ENCODE results near the gene ZRANB3.

The ZRANB3 gene

GRCh38 chr2:135246711-135247270 lies 284.2 kb downstream of the ZRANB3 start:
- peak; percentile 68 for DNase-seq

GRCh38 chr2:135245071-135245470 lies 285.9 kb downstream of the ZRANB3 start:
- DNase-seq = no peak

- DNase-seq = no peak
Observed at GRCh38 chr2:135238651-135239050, 292.4 kb downstream of the ZRANB3 start.

GRCh38 chr2:135230150-135230549 lies 300.9 kb downstream of the ZRANB3 start:
- DNase-seq = no peak

GRCh38 chr2:135227386-135227785 lies 303.6 kb downstream of the ZRANB3 start:
- DNase-seq = no peak

- no peak for DNase-seq
Observed at GRCh38 chr2:135226961-135227360, 304.1 kb downstream of the ZRANB3 start.

GRCh38 chr2:135225781-135226180 lies 305.2 kb downstream of the ZRANB3 start:
- DNase-seq = no peak

GRCh38 chr2:135219226-135219625 lies 311.8 kb downstream of the ZRANB3 start:
- DNase-seq = no peak

- DNase-seq = no peak
Observed at GRCh38 chr2:135218426-135218825, 312.6 kb downstream of the ZRANB3 start.

- no peak for DNase-seq
Observed at GRCh38 chr2:135212757-135213156, 318.3 kb downstream of the ZRANB3 start.

- peak; percentile 64 for DNase-seq
Observed at GRCh38 chr2:135208016-135208415, 323.0 kb downstream of the ZRANB3 start.

- DNase-seq = no peak
Observed at GRCh38 chr2:135203944-135204343, 327.1 kb downstream of the ZRANB3 start.

- no peak for DNase-seq
Observed at GRCh38 chr2:135202751-135203150, 328.3 kb downstream of the ZRANB3 start.

- peak; percentile 38 for DNase-seq
Observed at GRCh38 chr2:135198481-135198880, 332.5 kb downstream of the ZRANB3 start.

GRCh38 chr2:135190799-135191198 lies 340.2 kb downstream of the ZRANB3 start:
- no peak for DNase-seq

GRCh38 chr2:135189148-135189547 lies 341.9 kb downstream of the ZRANB3 start:
- no peak for DNase-seq

- DNase-seq = no peak
Observed at GRCh38 chr2:135187270-135187669, 343.7 kb downstream of the ZRANB3 start.

- DNase-seq = no peak
Observed at GRCh38 chr2:135186054-135186453, 345.0 kb downstream of the ZRANB3 start.

- DNase-seq = no peak
Observed at GRCh38 chr2:135183822-135184221, 347.2 kb downstream of the ZRANB3 start.

- no peak for DNase-seq
Observed at GRCh38 chr2:135182601-135183000, 348.4 kb downstream of the ZRANB3 start.

GRCh38 chr2:135182190-135182589 lies 348.8 kb downstream of the ZRANB3 start:
- DNase-seq = no peak

- DNase-seq = no peak
Observed at GRCh38 chr2:135179689-135180088, 351.3 kb downstream of the ZRANB3 start.

GRCh38 chr2:135175177-135175576 lies 355.8 kb downstream of the ZRANB3 start:
- peak; percentile 77 for DNase-seq

GRCh38 chr2:135174810-135175093 lies 356.3 kb downstream of the ZRANB3 start:
- DNase-seq = no peak

- DNase-seq = no peak
Observed at GRCh38 chr2:135174049-135174809, 356.8 kb downstream of the ZRANB3 start.

Measured in DMS79 (cell line).